HEK293 (cell line): ENCODE results near the gene MAP1LC3B2.

Experiments
- CTCF ChIP-seq: fragments of 450-650 bp; formaldehyde crosslinking; IDR thresholded peaks from 2 replicates; pipeline ENCODE4 v1.5.1; 2016; ENCODE audit warnings: missing biosample characterization, missing genetic modification characterization
- ZBTB26 ChIP-seq: fragments of 450-650 bp; formaldehyde crosslinking; optimal IDR thresholded peaks from 2 replicates; pipeline ENCODE3; 2016; ENCODE audit warnings: missing biosample characterization, mild to moderate bottlenecking, missing genetic modification characterization
- ZFP3 ChIP-seq: fragments of 450-650 bp; formaldehyde crosslinking; IDR thresholded peaks from 2 replicates; pipeline ENCODE4 v1.5.1; 2016; ENCODE audit warnings: low read depth, missing biosample characterization, missing genetic modification characterization
- ZNF202 ChIP-seq: fragments of 450-650 bp; formaldehyde crosslinking; IDR thresholded peaks from 2 replicates; pipeline ENCODE4 v1.5.1; 2016; ENCODE audit warnings: missing biosample characterization, missing genetic modification characterization, borderline replicate concordance
- ZNF214 ChIP-seq: fragments of 450-650 bp; formaldehyde crosslinking; IDR thresholded peaks from 2 replicates; pipeline ENCODE4 v1.5.1; 2017; ENCODE audit warnings: missing biosample characterization, mild to moderate bottlenecking, missing genetic modification characterization, borderline replicate concordance
- ZNF514 ChIP-seq: fragments of 450-650 bp; formaldehyde crosslinking; IDR thresholded peaks from 2 replicates; pipeline ENCODE4 v1.5.1; 2016; ENCODE audit warnings: missing biosample characterization, missing genetic modification characterization
- ZNF558 ChIP-seq: fragments of 450-650 bp; formaldehyde crosslinking; IDR thresholded peaks from 2 replicates; pipeline ENCODE4 v1.5.1; 2016; ENCODE audit warnings: missing biosample characterization, missing genetic modification characterization
- ZSCAN30 ChIP-seq: fragments of 450-650 bp; IDR thresholded peaks from 2 replicates; pipeline ENCODE4 v1.5.1; 2018; ENCODE audit warnings: missing biosample characterization, mild to moderate bottlenecking, missing genetic modification characterization, moderate library complexity
- TF ChIP-seq, protein P1 (sequence below): sonication (generic); formaldehyde crosslinking; IDR thresholded peaks from 2 replicates; pipeline ENCODE4 v1.8.1; 2022; ENCODE audit warnings: mild to moderate bottlenecking, moderate library complexity, missing genetic modification reagents
- TF ChIP-seq, protein P2 (sequence below): fragments of 450-650 bp; formaldehyde crosslinking; IDR thresholded peaks from 2 replicates; pipeline ENCODE4 v1.5.1; 2016; ENCODE audit warnings: missing biosample characterization, missing genetic modification characterization
- TF ChIP-seq, protein P3 (sequence below): fragments of 450-650 bp; formaldehyde crosslinking; IDR thresholded peaks from 2 replicates; pipeline ENCODE4 v1.5.1; 2016; ENCODE audit warnings: missing biosample characterization, missing genetic modification characterization
- TF ChIP-seq, protein P4 (sequence below): fragments of 450-650 bp; formaldehyde crosslinking; IDR thresholded peaks from 2 replicates; pipeline ENCODE4 v1.5.1; 2016; ENCODE audit warnings: missing biosample characterization, missing genetic modification characterization

DNA sequence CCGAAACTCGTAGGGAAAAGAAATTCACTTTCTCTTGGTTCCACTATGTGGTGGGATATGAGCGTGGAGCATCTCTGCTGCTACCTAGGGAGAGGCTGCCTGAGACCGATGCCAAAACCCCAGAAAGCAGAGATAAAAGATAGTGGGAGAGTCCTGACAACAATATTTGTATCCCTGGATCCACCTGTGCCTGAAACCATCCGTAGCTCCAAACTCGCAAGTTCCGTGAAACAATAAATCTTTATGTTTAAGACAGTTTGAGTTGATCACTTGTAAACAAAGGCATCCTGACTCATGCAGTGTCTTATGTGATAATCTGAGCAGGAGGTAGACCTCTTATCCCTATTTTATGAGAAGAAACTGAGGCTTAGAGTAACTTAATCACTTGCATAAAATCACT lies 2.9 kb downstream of the MAP1LC3B2 start:
- TF ChIP-seq CTCF: no peak
- no peak for TF ChIP-seq ZNF558 (tag by site-specific recombination)
- no peak for TF ChIP-seq ZSCAN30
- no peak for TF ChIP-seq ZFP3 (tag by site-specific recombination)
- TF ChIP-seq ZBTB26 (tag by site-specific recombination): no peak
- TF ChIP-seq, protein P1, sequence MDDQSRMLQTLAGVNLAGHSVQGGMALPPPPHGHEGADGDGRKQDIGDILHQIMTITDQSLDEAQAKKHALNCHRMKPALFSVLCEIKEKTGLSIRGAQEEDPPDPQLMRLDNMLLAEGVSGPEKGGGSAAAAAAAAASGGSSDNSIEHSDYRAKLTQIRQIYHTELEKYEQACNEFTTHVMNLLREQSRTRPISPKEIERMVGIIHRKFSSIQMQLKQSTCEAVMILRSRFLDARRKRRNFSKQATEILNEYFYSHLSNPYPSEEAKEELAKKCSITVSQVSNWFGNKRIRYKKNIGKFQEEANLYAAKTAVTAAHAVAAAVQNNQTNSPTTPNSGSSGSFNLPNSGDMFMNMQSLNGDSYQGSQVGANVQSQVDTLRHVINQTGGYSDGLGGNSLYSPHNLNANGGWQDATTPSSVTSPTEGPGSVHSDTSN: no peak
- TF ChIP-seq ZNF202 (tag by site-specific recombination): no peak
- TF ChIP-seq, protein P2, sequence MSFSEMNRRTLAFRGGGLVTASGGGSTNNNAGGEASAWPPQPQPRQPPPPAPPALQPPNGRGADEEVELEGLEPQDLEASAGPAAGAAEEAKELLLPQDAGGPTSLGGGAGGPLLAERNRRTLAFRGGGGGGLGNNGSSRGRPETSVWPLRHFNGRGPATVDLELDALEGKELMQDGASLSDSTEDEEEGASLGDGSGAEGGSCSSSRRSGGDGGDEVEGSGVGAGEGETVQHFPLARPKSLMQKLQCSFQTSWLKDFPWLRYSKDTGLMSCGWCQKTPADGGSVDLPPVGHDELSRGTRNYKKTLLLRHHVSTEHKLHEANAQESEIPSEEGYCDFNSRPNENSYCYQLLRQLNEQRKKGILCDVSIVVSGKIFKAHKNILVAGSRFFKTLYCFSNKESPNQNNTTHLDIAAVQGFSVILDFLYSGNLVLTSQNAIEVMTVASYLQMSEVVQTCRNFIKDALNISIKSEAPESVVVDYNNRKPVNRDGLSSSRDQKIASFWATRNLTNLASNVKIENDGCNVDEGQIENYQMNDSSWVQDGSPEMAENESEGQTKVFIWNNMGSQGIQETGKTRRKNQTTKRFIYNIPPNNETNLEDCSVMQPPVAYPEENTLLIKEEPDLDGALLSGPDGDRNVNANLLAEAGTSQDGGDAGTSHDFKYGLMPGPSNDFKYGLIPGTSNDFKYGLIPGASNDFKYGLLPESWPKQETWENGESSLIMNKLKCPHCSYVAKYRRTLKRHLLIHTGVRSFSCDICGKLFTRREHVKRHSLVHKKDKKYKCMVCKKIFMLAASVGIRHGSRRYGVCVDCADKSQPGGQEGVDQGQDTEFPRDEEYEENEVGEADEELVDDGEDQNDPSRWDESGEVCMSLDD (tag by site-specific recombination): no peak
- no peak for TF ChIP-seq ZNF214 (tag by site-specific recombination)
- TF ChIP-seq ZNF514 (tag by site-specific recombination): no peak
- TF ChIP-seq, protein P3, sequence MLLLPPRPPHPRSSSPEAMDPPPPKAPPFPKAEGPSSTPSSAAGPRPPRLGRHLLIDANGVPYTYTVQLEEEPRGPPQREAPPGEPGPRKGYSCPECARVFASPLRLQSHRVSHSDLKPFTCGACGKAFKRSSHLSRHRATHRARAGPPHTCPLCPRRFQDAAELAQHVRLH (tag by site-specific recombination): no peak
- TF ChIP-seq, protein P4, sequence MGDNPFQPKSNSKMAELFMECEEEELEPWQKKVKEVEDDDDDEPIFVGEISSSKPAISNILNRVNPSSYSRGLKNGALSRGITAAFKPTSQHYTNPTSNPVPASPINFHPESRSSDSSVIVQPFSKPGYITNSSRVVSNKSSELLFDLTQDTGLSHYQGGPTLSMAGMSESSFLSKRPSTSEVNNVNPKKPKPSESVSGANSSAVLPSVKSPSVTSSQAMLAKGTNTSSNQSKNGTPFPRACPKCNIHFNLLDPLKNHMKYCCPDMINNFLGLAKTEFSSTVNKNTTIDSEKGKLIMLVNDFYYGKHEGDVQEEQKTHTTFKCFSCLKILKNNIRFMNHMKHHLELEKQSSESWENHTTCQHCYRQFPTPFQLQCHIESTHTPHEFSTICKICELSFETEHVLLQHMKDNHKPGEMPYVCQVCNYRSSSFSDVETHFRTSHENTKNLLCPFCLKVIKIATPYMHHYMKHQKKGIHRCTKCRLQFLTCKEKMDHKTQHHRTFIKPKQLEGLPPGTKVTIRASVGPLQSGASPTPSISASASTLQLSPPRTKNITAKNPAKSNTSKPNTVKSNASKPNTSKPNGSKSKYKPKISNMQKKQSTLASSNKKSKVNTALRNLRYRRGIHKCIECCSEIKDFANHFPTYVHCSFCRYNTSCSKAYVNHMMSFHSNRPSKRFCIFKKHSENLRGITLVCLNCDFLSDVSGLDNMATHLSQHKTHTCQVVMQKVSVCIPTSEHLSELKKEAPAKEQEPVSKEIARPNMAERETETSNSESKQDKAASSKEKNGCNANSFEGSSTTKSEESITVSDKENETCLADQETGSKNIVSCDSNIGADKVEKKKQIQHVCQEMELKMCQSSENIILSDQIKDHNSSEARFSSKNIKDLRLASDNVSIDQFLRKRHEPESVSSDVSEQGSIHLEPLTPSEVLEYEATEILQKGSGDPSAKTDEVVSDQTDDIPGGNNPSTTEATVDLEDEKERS (tag by site-specific recombination): no peak
